Spleen (tissue), 7 donors: Measurements from ENCODE around the gene BMP5.

Source experiments
- CTCF ChIP-seq, 11 experiments: fragments of 200-600 bp in 7 of 11; fragments of 450-650 bp in 4 of 11; sonication (generic) in 4 of 11; IDR thresholded peaks in 8 of 11; conservative IDR thresholded peaks in 3 of 11; 1 replicate in 7 of 11; 2 replicates in 4 of 11; pipeline versions ENCODE4 v1.4.0 to v1.8.0; 2016 to 2021; ENCODE audit warnings: antibody characterized with exemption in 11 of 11, inconsistent platforms in 4 of 11, mild to moderate bottlenecking in 1 of 11
- POLR2A ChIP-seq, 3 donors: fragments of 450-650 bp; IDR thresholded peaks; one replicate each; pipeline ENCODE4 v1.5.1; 2017; ENCODE audit warnings: antibody characterized with exemption in 3 of 3, mild to moderate bottlenecking in 1 of 3
- donor health status: DM: no; HTN: no; CAD: no; lungs with moderate emphysema.
- donor health status: DM: no; HTN: no; CAD: no.
- donor health status: DM: no; HTN: no; CAD: no.

GRCh38 chr6:55822005-55822404 is 53.4 kb downstream of the BMP5 start:
- TF ChIP-seq CTCF (IDR thresholded peaks at IDR 0.05 in 8 of 11, conservative IDR thresholded peaks at IDR 0.05 in 3 of 11): no peak
- no peak for TF ChIP-seq POLR2A (IDR thresholded peaks at IDR 0.05)
